Measurements from ENCODE around the gene RLN3.

The RLN3 gene

GRCh38 chr19:13979686-13980085, 48.3 kb upstream of the RLN3 start:
- no peak overlapping the region for H3K4me3 ChIP-seq (replicated peaks; ENCODE audit: insufficient read depth, low read length)

GRCh38 chr19:13980340-13980739, 47.6 kb upstream of the RLN3 start:
- TF ChIP-seq, protein P1, sequence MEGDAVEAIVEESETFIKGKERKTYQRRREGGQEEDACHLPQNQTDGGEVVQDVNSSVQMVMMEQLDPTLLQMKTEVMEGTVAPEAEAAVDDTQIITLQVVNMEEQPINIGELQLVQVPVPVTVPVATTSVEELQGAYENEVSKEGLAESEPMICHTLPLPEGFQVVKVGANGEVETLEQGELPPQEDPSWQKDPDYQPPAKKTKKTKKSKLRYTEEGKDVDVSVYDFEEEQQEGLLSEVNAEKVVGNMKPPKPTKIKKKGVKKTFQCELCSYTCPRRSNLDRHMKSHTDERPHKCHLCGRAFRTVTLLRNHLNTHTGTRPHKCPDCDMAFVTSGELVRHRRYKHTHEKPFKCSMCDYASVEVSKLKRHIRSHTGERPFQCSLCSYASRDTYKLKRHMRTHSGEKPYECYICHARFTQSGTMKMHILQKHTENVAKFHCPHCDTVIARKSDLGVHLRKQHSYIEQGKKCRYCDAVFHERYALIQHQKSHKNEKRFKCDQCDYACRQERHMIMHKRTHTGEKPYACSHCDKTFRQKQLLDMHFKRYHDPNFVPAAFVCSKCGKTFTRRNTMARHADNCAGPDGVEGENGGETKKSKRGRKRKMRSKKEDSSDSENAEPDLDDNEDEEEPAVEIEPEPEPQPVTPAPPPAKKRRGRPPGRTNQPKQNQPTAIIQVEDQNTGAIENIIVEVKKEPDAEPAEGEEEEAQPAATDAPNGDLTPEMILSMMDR (IDR thresholded peaks at IDR 0.05; ENCODE audit: insufficient read depth, low read length), result no peak
- TF ChIP-seq REST (IDR thresholded peaks at IDR 0.05; ENCODE audit: insufficient replicate concordance, low read depth) (no peak), SPI1 (IDR thresholded peaks at IDR 0.05; ENCODE audit: borderline replicate concordance, low read depth) (no peak), GABPA (IDR thresholded peaks at IDR 0.05; ENCODE audit: low read depth) (no peak), POLR2AphosphoS5 (IDR thresholded peaks at IDR 0.05; ENCODE audit: low read depth) (no peak)
- DNase-seq (ENCODE audit: low read depth in 1 of 2, low spot score in 1 of 2), result no peak
- no peak overlapping the region for H3K4me3 ChIP-seq (replicated peaks; ENCODE audit: insufficient read depth, low read length)
- H3K27me3 ChIP-seq (ENCODE audit: insufficient read depth, poor library complexity, severe bottlenecking), result no peaks in the 10 kb centered on the region
- H3K27ac ChIP-seq (replicated peaks), result no peak overlapping the region

More at GRCh38 chr19:13979686-13980085, 48.3 kb upstream of the RLN3 start:
- no peaks in the 10 kb centered on the region for H3K27me3 ChIP-seq (ENCODE audit: insufficient read depth, poor library complexity, severe bottlenecking)
- no peak for DNase-seq (ENCODE audit: low read depth in 1 of 2, low spot score in 1 of 2)
- no peak for TF ChIP-seq SPI1 (IDR thresholded peaks at IDR 0.05; ENCODE audit: borderline replicate concordance, low read depth)
- H3K27ac ChIP-seq (replicated peaks), result no peak overlapping the region

- TF ChIP-seq SPI1 (IDR thresholded peaks at IDR 0.05; ENCODE audit: borderline replicate concordance, low read depth) (no peak), POLR2AphosphoS5 (IDR thresholded peaks at IDR 0.05; ENCODE audit: low read depth) (no peak), GABPA (IDR thresholded peaks at IDR 0.05; ENCODE audit: low read depth) (no peak), REST (IDR thresholded peaks at IDR 0.05; ENCODE audit: insufficient replicate concordance, low read depth) (no peak)
- TF ChIP-seq, protein P1 (IDR thresholded peaks at IDR 0.05; ENCODE audit: insufficient read depth, low read length), result no peak
- no peak overlapping the region for H3K4me3 ChIP-seq (replicated peaks; ENCODE audit: insufficient read depth, low read length)
- DNase-seq (ENCODE audit: low read depth in 1 of 2, low spot score in 1 of 2), result no peak
Measured at GRCh38 chr19:13981021-13981420, 46.9 kb upstream of the RLN3 start.

DNA sequence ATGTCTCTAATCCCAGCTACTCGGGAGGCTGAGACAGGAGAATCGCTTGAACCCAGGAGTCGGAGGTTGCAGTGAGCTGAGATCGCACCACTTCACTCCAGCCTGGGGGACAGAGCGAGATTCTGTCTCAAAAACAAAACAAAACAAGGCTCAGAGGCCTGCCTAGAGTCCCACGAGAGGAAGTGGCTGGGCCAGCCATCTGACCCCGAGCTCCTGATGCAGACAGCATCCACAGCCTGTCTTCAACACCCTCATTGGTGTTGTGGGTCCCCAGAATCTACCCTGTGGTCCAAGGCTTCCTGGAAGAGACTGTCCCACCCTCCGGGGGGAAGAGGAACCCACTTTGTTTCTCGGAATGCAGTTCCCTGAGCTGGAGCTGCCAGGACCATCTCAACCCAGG, 46.5 kb upstream of the RLN3 start:
- no peak overlapping the region for H3K4me3 ChIP-seq (replicated peaks; ENCODE audit: insufficient read depth, low read length)
- no peaks in the 10 kb centered on the region for H3K27me3 ChIP-seq (ENCODE audit: insufficient read depth, poor library complexity, severe bottlenecking)
- H3K27ac ChIP-seq (replicated peaks), result no peak overlapping the region
- TF ChIP-seq, protein P1 (IDR thresholded peaks at IDR 0.05; ENCODE audit: insufficient read depth, low read length), result no peak
- no peak for TF ChIP-seq GABPA (IDR thresholded peaks at IDR 0.05; ENCODE audit: low read depth)
- TF ChIP-seq POLR2AphosphoS5 (IDR thresholded peaks at IDR 0.05; ENCODE audit: low read depth), result no peak
- TF ChIP-seq SPI1 (IDR thresholded peaks at IDR 0.05; ENCODE audit: borderline replicate concordance, low read depth), result no peak
- no peak for TF ChIP-seq REST (IDR thresholded peaks at IDR 0.05; ENCODE audit: insufficient replicate concordance, low read depth)
- DNase-seq (ENCODE audit: low read depth in 1 of 2, low spot score in 1 of 2), result no peak

More at GRCh38 chr19:13981021-13981420, 46.9 kb upstream of the RLN3 start:
- Histone ChIP-seq H3K27me3 (ENCODE audit: insufficient read depth, poor library complexity, severe bottlenecking) (no peaks in the 10 kb centered on the region), H3K27ac (replicated peaks) (no peak overlapping the region)
